CD4-positive, alpha-beta T cell treated with Interferon gamma for 1 hour (primary cell): ENCODE measurements around the gene PVALB.

Experiments used
- DNase-seq: peaks from one replicate; pipeline ENCODE4 v3.0.0-alpha.2; 2020

PVALB gene

GRCh38 chr22:36770513-36771231 lies 46.2 kb downstream of the PVALB start:
- DNase-seq: no peak

DNA sequence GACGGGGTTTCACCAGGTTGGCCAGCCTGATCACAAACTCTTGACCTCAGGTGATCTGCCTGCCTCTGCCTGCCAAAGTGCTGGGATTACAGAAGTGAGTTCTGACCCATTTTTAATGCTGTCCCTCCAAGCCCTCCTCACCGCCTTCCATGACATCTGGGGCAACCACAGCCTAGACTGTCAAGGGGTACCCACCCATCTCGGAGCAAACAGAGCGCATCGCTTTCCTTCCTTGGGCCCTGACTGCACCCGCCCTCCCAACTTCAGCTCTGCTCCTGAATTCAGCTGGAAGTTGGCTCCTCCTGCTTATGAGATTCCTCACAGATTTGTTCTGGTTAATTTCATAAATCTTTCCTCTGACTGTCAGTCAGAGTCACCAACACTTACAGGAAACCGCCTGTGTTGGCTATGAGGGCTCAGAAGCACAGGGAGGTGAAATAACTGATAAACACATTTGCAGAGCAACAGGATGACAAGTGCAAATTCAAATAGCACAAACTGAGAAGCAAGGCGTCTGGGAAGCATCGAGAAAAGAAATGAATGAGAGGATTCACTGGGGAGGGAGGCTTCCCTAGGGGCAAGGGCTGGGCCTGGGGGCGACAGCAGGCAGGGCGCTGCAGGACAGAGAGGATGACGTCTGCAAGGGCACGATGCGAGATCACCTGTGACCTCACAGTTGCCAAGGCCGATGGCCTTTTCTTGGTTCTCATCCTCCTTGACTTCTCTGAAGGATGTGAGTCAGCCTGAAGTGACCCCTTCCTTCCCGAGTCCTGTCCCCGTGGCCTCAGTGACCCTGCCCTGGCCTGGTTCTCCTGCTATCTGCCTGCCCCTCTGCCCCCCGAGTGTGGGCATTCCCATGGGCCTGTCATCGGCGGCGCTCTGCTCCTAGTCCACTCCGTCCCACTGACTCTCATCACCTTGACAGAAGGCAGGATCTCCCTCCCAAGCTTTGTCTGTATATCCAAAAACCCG lies 47.0 kb downstream of the PVALB start:
- DNase-seq: no peak

DNA sequence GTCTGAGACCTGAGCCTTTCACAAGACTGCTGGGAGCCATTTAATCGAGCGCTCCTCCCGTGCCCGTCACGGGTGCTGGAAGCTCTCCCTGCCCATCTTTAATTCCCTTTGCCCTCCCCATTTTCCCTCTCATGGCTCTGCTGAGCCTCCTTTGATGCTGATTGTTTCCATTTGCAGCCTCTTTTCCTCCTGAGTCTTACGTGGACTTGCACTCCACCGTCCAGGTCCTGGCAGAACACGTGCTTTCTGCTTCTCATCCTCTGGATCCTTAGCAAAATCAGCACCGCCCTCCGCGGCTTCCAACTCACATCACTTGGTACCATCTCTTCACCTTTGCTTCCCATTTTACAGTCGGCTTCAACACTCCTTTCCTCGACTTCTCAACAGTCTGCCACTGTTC lies 48.2 kb downstream of the PVALB start:
- no peak for DNase-seq

DNA sequence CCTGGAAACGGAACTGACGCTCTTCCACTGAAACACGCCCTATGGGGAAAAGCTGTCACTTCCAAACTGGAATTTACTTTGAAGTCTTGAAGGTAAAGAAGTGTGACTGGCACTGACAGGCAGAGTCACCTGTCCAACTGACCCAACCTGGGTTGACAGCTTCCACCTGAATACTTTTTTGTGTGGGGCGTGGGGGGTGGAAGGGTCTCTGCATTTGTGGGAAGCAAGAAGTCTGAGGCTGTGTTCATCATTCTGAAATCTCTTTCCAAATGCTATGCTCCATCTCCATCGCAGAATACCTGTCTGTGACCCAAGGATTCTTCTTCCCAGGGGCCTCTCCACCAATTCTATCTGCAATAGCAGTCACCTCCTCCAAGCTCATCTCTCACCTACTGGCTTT lies 48.7 kb downstream of the PVALB start:
- no peak for DNase-seq

DNA sequence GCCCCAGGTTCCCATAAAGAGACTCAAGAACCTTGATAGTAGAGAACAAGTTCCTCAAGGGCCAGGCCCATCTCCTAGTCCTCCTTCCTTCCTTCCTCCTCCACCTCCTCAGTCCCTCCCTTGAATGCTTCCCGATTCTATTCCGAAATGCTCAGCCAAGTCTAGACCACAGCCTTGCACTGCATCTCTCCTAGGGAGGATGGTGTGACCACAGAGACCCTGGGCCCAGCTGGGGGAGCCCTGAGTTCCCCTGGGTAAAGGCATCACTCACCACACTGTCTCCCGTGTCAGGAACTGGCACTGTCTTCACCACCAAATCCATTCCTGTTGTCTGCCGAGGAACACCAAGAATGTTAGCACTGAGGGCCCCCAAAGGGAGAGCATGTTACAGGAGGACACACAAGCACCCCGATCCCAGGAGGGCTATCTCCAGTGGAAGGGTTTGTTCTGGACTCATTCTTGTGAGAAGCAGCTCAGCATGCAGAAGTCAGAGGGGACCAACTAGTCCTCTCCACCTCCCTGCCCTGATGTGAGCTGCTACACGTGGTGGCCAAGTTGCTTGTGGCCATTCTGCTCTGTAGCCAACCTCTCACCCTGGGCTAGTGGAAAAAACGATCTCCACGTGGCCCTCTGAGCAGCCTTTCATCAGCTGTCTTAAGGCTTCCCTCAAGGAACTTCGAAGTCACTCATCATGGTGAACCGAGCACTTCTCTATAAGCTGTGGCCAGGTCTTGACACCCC lies 49.6 kb downstream of the PVALB start:
- DNase-seq: no peak

GRCh38 chr22:36765943-36766450 lies 50.8 kb downstream of the PVALB start:
- no peak for DNase-seq

DNA sequence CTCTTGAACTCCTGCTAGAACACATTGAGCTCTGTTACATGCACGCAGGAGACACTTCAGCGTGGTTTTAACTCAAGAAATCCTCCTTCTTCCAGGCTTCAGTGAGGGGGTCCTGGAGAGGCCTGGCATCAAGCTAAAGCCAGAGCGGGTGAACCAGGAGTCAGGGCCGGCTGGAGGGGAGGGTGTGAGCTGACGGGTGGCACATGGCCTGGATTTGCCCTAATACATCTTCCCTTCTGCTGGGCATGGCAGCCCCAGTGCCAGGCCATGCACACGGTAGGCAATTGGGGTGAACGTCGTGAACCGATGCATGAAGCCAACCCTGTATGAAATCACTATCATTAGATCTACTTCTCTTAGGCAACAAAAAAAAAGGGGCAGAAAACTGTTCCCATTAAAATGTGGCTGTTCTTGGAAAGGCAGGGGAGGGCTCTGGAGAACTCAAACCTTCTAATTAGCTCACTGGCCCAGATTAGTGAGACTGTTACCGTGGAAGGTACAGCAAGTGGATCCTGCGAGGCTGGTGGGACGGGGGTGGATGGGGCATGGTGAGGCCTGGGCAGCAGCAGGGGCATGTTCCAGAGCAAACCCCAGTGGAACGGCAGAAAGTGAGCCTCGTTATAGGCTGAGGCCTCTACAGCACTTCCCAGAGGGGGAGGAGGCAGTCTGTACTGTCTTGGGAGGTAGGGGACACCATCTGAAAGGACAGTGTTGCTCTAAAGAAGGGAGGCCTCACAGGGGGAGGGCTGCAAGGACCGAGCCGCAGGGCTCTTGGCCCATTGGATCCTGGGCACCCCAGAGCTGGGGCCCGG lies 51.5 kb downstream of the PVALB start:
- no peak for DNase-seq

DNA sequence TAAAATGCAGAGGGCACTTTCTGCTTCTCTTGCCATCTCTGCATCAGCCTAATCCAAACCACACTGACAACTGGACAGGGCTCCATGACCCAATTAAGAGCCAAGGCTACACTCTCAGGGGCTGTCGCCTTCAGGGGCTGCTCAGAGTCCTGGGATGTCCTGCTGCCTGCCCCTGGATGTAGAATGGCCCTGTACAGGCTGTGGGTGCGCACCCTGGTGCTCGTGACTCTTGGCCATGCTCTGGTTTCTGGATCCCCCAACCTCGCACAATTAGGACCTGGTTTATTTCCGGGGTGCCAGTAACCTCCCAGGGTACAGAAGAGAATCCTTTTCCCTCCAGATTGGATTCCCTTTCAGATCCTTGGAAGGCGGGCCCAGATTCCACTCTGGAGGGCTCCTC lies 52.2 kb downstream of the PVALB start:
- no peak for DNase-seq

DNA sequence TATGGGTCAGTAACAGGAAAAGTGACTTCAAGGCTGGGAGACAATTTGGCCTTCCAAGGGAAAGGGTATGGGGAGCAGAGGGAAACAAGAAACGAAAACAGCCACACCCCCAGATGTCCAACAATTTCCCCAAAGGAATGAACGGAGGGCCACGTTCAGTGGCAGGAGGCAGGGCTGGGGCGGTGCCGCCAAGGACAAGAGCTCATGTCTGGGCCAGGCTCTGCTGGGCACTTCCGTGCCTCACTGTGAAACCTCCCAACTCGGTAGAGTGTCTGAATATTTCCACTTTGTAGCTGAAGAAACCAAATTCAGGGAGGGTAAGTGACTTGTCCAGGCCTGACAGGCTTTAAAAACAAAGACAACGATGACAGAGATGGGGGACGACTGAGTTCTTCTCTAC lies 52.8 kb downstream of the PVALB start:
- DNase-seq: no peak

DNA sequence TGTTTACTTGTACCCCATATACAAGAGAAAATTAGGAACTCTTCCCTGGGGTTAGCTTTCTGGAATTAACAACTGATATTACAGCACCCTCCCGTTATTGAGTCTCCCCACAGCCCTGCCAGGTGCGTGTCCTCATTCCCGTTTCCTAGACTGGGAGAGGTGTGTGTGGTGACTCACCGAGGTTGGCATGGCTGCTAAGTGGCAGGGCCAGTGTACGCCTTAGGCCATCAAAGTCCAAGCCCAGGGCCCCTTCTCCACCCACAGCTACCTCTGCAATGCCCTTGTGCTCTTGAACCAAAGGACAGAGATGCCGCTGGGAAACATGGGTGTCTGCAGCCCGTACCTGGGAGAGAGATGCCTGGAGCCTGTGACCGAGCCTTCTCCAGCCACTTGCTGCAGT lies 53.3 kb downstream of the PVALB start:
- DNase-seq: no peak

GRCh38 chr22:36762687-36763260 lies 54.1 kb downstream of the PVALB start:
- DNase-seq: no peak

DNA sequence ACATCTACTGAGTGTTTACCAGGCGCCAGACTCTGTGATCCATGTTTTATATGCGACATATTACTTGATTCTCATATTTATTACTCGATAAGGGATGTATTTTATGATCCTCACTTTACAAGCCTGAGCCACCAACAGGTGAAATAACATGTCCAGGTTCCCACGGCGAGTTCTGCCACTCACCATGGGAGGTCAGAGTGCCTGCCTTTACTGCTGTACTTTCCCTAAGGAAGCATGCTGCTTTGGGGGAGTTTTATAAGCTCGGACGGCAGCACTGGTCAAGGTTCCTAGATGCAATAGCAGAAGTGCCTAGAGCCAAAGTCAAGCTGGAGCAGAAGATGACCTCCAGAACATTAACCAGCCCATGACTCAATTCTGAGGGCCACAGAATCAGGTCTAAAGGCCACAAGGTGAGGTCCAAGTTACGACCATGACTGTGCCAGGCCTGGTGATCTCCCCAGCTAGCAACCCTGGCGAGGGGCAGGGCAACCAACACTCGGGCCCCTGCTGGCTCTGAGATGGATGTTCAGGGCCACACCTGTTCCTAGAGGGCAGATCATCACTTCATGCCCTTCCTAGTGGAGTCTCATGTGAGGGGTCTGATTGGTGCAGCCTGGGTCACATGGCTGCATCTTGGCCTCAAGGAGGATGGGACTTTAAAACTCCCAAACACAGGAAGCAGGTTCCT lies 55.1 kb downstream of the PVALB start:
- DNase-seq: no peak

- DNase-seq: no peak
Observed at GRCh38 chr22:36760786-36761185, 56.0 kb downstream of the PVALB start.

DNA sequence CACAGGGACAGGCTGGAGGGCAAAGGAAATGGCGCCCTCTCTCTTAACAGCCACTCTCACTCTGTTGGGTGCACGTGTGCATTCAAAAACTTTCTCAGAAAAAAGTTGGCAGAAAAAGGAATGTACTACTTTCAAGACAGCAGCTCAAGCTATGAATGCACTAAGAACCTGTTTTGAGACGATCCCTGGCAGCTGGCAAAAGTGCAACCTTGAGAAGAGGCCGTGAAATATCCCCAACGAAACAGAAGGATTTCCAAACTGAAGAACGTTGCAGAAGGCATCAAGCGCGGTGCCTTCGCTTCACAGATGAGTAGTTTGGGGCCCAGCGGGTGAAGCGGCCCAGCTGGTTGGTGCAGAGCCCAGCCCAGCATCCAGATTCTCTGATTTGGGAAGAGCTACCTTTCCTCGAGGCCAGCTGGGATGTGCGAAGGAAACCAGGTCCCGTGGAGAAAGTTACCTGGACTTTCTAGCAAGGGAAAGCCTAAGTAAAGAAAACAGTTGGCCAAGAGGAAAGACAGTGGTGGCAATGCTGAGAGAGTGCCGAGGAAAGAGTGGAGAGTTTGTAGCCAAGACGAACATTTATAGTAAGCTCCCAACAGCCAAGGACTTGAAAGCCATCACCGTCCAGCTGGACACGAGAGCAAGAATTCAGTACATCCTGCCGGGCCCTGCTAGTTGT lies 57.2 kb downstream of the PVALB start:
- no peak for DNase-seq

GRCh38 chr22:36758792-36759271 lies 58.0 kb downstream of the PVALB start:
- DNase-seq: no peak

DNA sequence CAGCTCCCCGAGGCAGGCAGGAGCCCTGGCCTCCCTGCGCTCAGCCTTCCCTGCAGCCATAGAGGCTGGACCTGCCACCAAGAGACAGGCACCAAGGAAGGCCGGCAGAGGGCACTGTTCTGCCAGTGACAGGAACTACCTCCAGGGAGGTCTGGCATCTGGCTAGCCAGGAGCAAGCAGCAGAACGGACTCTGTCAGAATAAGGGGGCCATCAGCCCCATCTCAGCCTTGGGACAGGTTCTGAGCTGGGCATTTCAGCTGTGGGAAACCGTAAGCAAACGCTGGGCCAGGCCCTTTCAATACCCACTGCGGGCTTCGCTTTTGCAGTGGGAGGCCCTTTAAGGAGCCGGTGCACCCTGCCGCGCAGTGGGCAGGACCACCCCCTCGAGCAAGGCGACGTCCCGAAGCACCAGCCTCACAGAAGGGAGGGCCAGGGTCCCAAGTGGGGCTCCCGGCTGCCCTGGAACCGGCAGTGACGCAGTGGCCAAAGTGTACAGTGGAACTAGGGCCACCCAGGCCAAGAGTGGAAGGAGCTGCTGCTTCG lies 59.1 kb downstream of the PVALB start:
- DNase-seq: peak; percentile 66

DNA sequence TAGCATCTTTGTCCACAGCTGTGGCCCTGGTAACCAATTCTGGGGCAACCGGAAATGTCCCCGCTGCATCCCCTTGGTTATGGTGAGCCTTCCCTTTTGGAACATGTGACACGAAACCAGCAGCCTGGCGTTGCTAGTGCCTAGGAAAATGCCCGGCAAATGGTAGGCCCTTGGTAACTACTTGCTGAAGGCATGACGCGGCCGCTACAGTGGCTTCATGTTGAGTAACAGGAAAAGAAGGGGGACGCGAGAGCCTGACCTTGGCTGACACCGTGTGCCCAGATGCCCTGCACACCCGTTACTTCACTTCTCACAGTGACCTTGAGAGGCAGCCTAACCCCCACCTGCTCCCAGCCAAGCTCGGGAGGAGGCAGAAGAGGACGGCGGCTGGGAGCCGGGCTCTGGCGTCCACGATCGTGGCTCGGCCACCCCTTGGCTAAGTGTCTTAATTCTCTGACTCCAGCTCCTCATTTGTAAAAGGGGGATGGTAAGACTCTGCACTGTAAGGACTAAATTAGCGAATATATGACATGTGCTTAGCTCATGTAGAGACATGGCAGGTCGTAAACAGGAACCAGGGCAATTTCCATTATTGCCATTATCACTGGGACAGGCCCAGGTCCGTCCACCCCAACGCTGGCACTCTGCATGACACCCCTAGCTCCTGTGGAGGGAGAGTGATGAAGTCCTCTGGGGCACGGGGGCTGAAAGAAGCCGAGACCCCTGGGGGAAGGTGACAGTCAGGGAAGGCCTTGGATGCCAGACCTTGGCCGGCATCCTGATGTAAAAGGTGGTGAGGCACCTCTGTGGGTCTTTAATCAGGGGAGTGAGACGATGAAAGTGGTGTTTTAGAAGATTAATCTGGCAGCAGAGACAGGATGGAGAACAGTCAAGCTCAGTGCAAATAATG lies 59.8 kb downstream of the PVALB start:
- no peak for DNase-seq

- DNase-seq: no peak
Observed at GRCh38 chr22:36756031-36756430, 60.8 kb downstream of the PVALB start.

GRCh38 chr22:36755316-36755715 lies 61.5 kb downstream of the PVALB start:
- no peak for DNase-seq
